22Rv1 (cell line): ENCODE data around the gene NGB.

ENCODE experiments used
- H3K27ac ChIP-seq: fragments of 450-650 bp; 2 replicates; pipeline ENCODE4 v1.5.1; 2017
- CTCF ChIP-seq: fragments of 450-650 bp; IDR thresholded peaks from 2 replicates; pipeline ENCODE4 v1.5.1; 2017; ENCODE audit warnings: mild to moderate bottlenecking
- ZFX ChIP-seq: fragments of 450-650 bp; IDR thresholded peaks from 2 replicates; pipeline ENCODE4 v1.6.1; 2017; ENCODE audit warnings: antibody characterized with exemption, borderline replicate concordance

NGB gene

GRCh38 chr14:77256694-77257093, 14.3 kb downstream of the NGB start:
- TF ChIP-seq CTCF (no peak), ZFX (no peak)

GRCh38 chr14:77253333-77254190, 17.4 kb downstream of the NGB start:
- TF ChIP-seq ZFX, result no peak
- no peak for TF ChIP-seq CTCF
- H3K27ac ChIP-seq, result no peak overlapping the region

More at GRCh38 chr14:77256694-77257093, 14.3 kb downstream of the NGB start:
- H3K27ac ChIP-seq, result no peak overlapping the region

GRCh38 chr14:77251870-77252269, 19.1 kb downstream of the NGB start:
- TF ChIP-seq ZFX, result no peak
- no peak for TF ChIP-seq CTCF
- no peak overlapping the region for H3K27ac ChIP-seq

- no peak overlapping the region for H3K27ac ChIP-seq
- no peak for TF ChIP-seq ZFX
- TF ChIP-seq CTCF, result no peak
Measured at GRCh38 chr14:77250927-77251326, 20.1 kb downstream of the NGB start.

- TF ChIP-seq ZFX (no peak), CTCF (no peak)
- no peak overlapping the region for H3K27ac ChIP-seq
Measured at GRCh38 chr14:77249286-77249685, 21.7 kb downstream of the NGB start.

- H3K27ac ChIP-seq, result no peak overlapping the region
- TF ChIP-seq ZFX (no peak), CTCF (no peak)
Measured at GRCh38 chr14:77248666-77249065, 22.3 kb downstream of the NGB start.

GRCh38 chr14:77246784-77247183, 24.2 kb downstream of the NGB start:
- H3K27ac ChIP-seq, result no peak overlapping the region
- TF ChIP-seq ZFX, result no peak
- no peak for TF ChIP-seq CTCF
